Measurements from ENCODE around the gene ERLIN1. TPM values are rescaled to one million over a fixed set of nuclear protein-coding genes. Genes with fewer than 3 reads are reported as not detected.

The ERLIN1 gene
- total RNA-seq, 2 donors from 2014 or later, result 9.3 to 21.2 TPM

GRCh38 chr10:100153239-100153825 lies 32.5 kb downstream of the ERLIN1 start:
- Histone ChIP-seq H3K27ac (no peak overlapping the region), H3K36me3 (peaks cover 40% of the 10 kb centered on the region)
- no peak for ATAC-seq (ENCODE audit: insufficient number of reproducible peaks, low FRiP score, low read depth)

GRCh38 chr10:100151723-100152300 lies 34.0 kb downstream of the ERLIN1 start:
- peaks cover 35% of the 10 kb centered on the region for H3K36me3 ChIP-seq
- H3K4me3 ChIP-seq, result no peak overlapping the region
- H3K27me3 ChIP-seq (replicated peaks; ENCODE audit: insufficient read depth), result no peaks in the 10 kb centered on the region
- no peaks in the 10 kb centered on the region for H3K9me3 ChIP-seq
- H3K27ac ChIP-seq, result no peak overlapping the region
- H3K4me1 ChIP-seq (ENCODE audit: control insufficient read depth in 1 of 2, low read depth in 2 of 2), result no peaks in the 10 kb centered on the region
- DNase-seq (ENCODE audit: low spot score), result no peak
- TF ChIP-seq CTCF (IDR thresholded peaks at IDR 0.05), result no peak
- ATAC-seq (ENCODE audit: insufficient number of reproducible peaks, low FRiP score, low read depth), result no peak

More at GRCh38 chr10:100153239-100153825, 32.5 kb downstream of the ERLIN1 start:
- no peak for DNase-seq (ENCODE audit: low spot score)
- TF ChIP-seq CTCF (IDR thresholded peaks at IDR 0.05), result no peak
- Histone ChIP-seq H3K4me3 (no peak overlapping the region), H3K4me1 (ENCODE audit: control insufficient read depth in 1 of 2, low read depth in 2 of 2) (no peaks in the 10 kb centered on the region), H3K27me3 (replicated peaks; ENCODE audit: insufficient read depth) (no peaks in the 10 kb centered on the region), H3K9me3 (no peaks in the 10 kb centered on the region)

- no peak for ATAC-seq (ENCODE audit: insufficient number of reproducible peaks, low FRiP score, low read depth)
Measured at GRCh38 chr10:100148353-100149211, 37.2 kb downstream of the ERLIN1 start.

GRCh38 chr10:100146875-100147650 lies 38.8 kb downstream of the ERLIN1 start:
- no peak overlapping the region for H3K4me3 ChIP-seq
- H3K36me3 ChIP-seq, result peaks cover 11% of the 10 kb centered on the region
- no peak overlapping the region for H3K27ac ChIP-seq
- DNase-seq (ENCODE audit: low spot score), result no peak
- no peaks in the 10 kb centered on the region for H3K27me3 ChIP-seq (replicated peaks; ENCODE audit: insufficient read depth)
- ATAC-seq (ENCODE audit: insufficient number of reproducible peaks, low FRiP score, low read depth), result no peak
- no peak for TF ChIP-seq CTCF (IDR thresholded peaks at IDR 0.05)
- no peaks in the 10 kb centered on the region for H3K4me1 ChIP-seq (ENCODE audit: control insufficient read depth in 1 of 2, low read depth in 2 of 2)
- H3K9me3 ChIP-seq, result no peaks in the 10 kb centered on the region

More at GRCh38 chr10:100148353-100149211, 37.2 kb downstream of the ERLIN1 start:
- Histone ChIP-seq H3K36me3 (peaks cover 23% of the 10 kb centered on the region), H3K27ac (no peak overlapping the region), H3K4me1 (ENCODE audit: control insufficient read depth in 1 of 2, low read depth in 2 of 2) (no peaks in the 10 kb centered on the region), H3K9me3 (no peaks in the 10 kb centered on the region), H3K4me3 (no peak overlapping the region), H3K27me3 (replicated peaks; ENCODE audit: insufficient read depth) (no peaks in the 10 kb centered on the region)
- no peak for TF ChIP-seq CTCF (IDR thresholded peaks at IDR 0.05)
- DNase-seq (ENCODE audit: low spot score), result no peak
